HEK293 (cell line): ENCODE measurements around the gene PHF8.

Source experiments
- ZFP69B ChIP-seq: fragments of 450-650 bp; formaldehyde crosslinking; IDR thresholded peaks from 2 replicates; pipeline ENCODE4 v1.5.1; 2016; ENCODE audit warnings: missing biosample characterization, missing genetic modification characterization
- TF ChIP-seq, protein P1 (sequence below): fragments of 450-650 bp; formaldehyde crosslinking; IDR thresholded peaks from 2 replicates; pipeline ENCODE4 v1.5.1; 2016; ENCODE audit warnings: missing biosample characterization, missing genetic modification characterization, borderline replicate concordance

DNA sequence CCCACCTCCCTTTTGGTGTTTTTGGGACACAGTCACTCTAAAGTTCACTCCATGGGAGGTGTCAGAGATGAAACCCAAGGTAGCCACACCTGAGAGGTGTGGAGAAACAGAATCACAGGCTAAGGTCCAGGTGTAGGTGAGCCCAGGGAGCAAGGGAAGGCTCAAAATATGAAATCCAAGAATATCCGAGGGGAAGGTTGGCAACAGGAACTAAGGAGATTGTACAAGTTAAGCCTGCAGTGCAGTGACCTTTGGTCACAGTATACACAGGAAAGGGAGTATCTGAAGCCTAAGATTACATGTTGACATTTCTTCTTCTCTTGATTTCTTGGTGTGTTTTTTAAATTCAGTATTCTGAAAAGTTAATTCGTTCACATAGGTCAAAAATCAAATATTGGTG is 46.5 kb downstream of the PHF8 start:
- TF ChIP-seq, protein P1, sequence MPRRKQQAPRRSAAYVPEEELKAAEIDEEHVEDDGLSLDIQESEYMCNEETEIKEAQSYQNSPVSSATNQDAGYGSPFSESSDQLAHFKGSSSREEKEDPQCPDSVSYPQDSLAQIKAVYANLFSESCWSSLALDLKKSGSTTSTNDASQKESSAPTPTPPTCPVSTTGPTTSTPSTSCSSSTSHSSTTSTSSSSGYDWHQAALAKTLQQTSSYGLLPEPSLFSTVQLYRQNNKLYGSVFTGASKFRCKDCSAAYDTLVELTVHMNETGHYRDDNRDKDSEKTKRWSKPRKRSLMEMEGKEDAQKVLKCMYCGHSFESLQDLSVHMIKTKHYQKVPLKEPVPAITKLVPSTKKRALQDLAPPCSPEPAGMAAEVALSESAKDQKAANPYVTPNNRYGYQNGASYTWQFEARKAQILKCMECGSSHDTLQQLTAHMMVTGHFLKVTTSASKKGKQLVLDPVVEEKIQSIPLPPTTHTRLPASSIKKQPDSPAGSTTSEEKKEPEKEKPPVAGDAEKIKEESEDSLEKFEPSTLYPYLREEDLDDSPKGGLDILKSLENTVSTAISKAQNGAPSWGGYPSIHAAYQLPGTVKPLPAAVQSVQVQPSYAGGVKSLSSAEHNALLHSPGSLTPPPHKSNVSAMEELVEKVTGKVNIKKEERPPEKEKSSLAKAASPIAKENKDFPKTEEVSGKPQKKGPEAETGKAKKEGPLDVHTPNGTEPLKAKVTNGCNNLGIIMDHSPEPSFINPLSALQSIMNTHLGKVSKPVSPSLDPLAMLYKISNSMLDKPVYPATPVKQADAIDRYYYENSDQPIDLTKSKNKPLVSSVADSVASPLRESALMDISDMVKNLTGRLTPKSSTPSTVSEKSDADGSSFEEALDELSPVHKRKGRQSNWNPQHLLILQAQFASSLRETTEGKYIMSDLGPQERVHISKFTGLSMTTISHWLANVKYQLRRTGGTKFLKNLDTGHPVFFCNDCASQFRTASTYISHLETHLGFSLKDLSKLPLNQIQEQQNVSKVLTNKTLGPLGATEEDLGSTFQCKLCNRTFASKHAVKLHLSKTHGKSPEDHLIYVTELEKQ, result no peak
- TF ChIP-seq ZFP69B, result no peak
